Transverse colon (tissue), 4 donors: ENCODE results near the gene CNTNAP2.

Source experiments
- CTCF ChIP-seq, 5 experiments: fragments of 200-600 bp in 3 of 5; fragments of 450-650 bp in 2 of 5; sonication (generic) in 3 of 5; IDR thresholded peaks; 1 replicate in 2 of 5; 2 replicates in 3 of 5; pipeline ENCODE4 v1.5.1; 2016 to 2017; ENCODE audit warnings: antibody characterized with exemption in 5 of 5, inconsistent platforms in 3 of 5, mild to moderate bottlenecking in 2 of 5, moderate library complexity in 1 of 5
- POLR2A ChIP-seq: fragments of 450-650 bp; IDR thresholded peaks from one replicate; pipeline ENCODE4 v1.6.1; 2016; ENCODE audit warnings: antibody characterized with exemption, mild to moderate bottlenecking, moderate library complexity
- POLR2AphosphoS5 ChIP-seq, 3 donors: sonication (generic); formaldehyde crosslinking; IDR thresholded peaks; one replicate each; pipeline ENCODE4 v1.6.1; 2016; ENCODE audit warnings: antibody characterized with exemption in 3 of 3

- TF ChIP-seq CTCF (IDR thresholded peaks at IDR 0.05) (no peak), POLR2AphosphoS5 (IDR thresholded peaks at IDR 0.05) (no peak), POLR2A (no peak)
These were observed 1044.8 kb downstream of the CNTNAP2 start for GRCh38 chr7:147161405-147161804.
